Ovary (tissue), 10 donors: ENCODE data around the gene NCBP2. TPM values are rescaled to one million over a fixed set of nuclear protein-coding genes. Genes with fewer than 3 reads are reported as not detected.

ENCODE experiments used
- DNase-seq, 5 donors: peaks; one replicate each; pipeline ENCODE4 v3.0.0-alpha.2; 2019 to 2020
- H3K27ac ChIP-seq, 2 donors: fragments of 200-600 bp; one replicate each; pipeline versions ENCODE4 v1.5.1 to v1.8.0; 2019 to 2022
- H3K27me3 ChIP-seq: fragments of 200-600 bp; one replicate; pipeline ENCODE4 v1.8.0; 2022
- H3K36me3 ChIP-seq: fragments of 200-600 bp; sonication (generic); one replicate; pipeline ENCODE4 v1.5.1; 2019
- H3K4me1 ChIP-seq: one replicate; pipeline ENCODE4 v1.8.1; 2013; ENCODE audit warnings: mild to moderate bottlenecking, moderate library complexity; ENCODE audit not compliant: insufficient read depth
- H3K4me3 ChIP-seq: fragments of 200-600 bp; sonication (generic); one replicate; pipeline ENCODE4 v1.5.1; 2017
- H3K9me3 ChIP-seq, 2 donors: fragments of 200-600 bp in 1 of 2; sonication (generic) in 1 of 2; one replicate each; pipeline versions ENCODE4 v1.5.1 to v1.8.1; 2013 to 2019; ENCODE audit warnings: mild to moderate bottlenecking in 1 of 2, moderate library complexity in 1 of 2
- CTCF ChIP-seq, 3 donors: fragments of 450-650 bp in 2 of 3; fragments of 200-600 bp in 1 of 3; IDR thresholded peaks; one replicate each; pipeline versions ENCODE4 v1.5.1 to v1.8.0; 2016 to 2022; ENCODE audit warnings: antibody characterized with exemption in 3 of 3, mild to moderate bottlenecking in 1 of 3
- EP300 ChIP-seq: sonication (generic); formaldehyde crosslinking; IDR thresholded peaks from one replicate; pipeline ENCODE4 v1.6.1; 2017; ENCODE audit warnings: antibody characterized with exemption
- POLR2A ChIP-seq: fragments of 450-650 bp; IDR thresholded peaks from one replicate; pipeline ENCODE4 v1.6.1; 2017; ENCODE audit warnings: antibody characterized with exemption, mild to moderate bottlenecking, moderate library complexity
- WGBS, 3 donors: extraction: QIAGEN DNeasy Blood & Tissue Kit in 1 of 3; methylation state at CpG; one replicate each; pipeline versions ENCODE4 v1.1.5 to v1.1.7; 2013 to 2017; 5-methylcytosine and 5-hydroxymethylcytosine counted together
- intact Hi-C, 4 donors: fragments of 100-400 bp; cut with DNase I; formaldehyde crosslinking; loops; one replicate each; pipeline versions ENCODE4 v1.11.0 to v1.15.1; 2022 to 2023
- long read RNA-seq, 3 donors: library from polyadenylated mRNA in 2 of 3; unstranded in 2 of 3; transcript quantifications; one replicate each; pipeline ENCODE4 v2.0.0 and lab custom pipeline, GENCODE V29; 2021 to 2026
- polyA plus RNA-seq, 2 donors: library from polyadenylated mRNA; stranded (reverse); fragments of 200-250 nt in 1 of 2; fragments of 350-450 nt in 1 of 2; fragmentation: Illumina TruSeq in 1 of 2; extraction: RNeasy Lipid Tissue Mini Kit (QIAGEN cat#74804) in 1 of 2; gene quantifications; one replicate each; pipeline ENCODE4 v1.2.3, GENCODE V29; 2013 to 2014
- total RNA-seq, 7 donors: library from RNA; depleted of rRNA in 2 of 7; stranded (reverse); fragments of >200 nt in 2 of 7; fragmentation: NEBNext Ultra II Directional in 3 of 7; extraction: Animal tissue kit (Norgen Biotek cat#: 25700) in 3 of 7; gene quantifications; one replicate each; pipeline versions ENCODE4 v1.1.0 to v1.2.4, GENCODE V29; 2016 to 2023
- donor health status: DM: no; HTN: no; CAD: no; lungs with moderate emphysema.
- donor health status: DM: no; HTN: no; CAD: no.
- donor health status: Bipolar disorder and iron deficiency.
- donor health status: DM: yes; HTN: yes; CAD: no.
- donor health status: DM: no; HTN: no; CAD: no.
- donor health status: DM: yes; HTN: yes; CAD: no.

NCBP2 gene
- total RNA-seq (10 to 100 TPM; 17.4 to 64.7 (median 45.8) TPM), polyA plus RNA-seq (10 to 100 TPM; 41.6 to 53.7 TPM)
- long read RNA-seq, donor 1, transcript NCBP2-207 (4 exons, 1,133 nt), result minor isoform, 19 of 315 reads
- long read RNA-seq, donor 1, transcript NCBP2-201 (4 exons, 2,169 nt), result major isoform, 242 of 315 reads
- long read RNA-seq, donor 1, transcript NCBP2-205 (4 exons, 2,220 nt), result minor isoform, 31 of 315 reads
- long read RNA-seq, donor 1, partial matches to known transcripts, result 9 of 315 reads
- long read RNA-seq, donor 1, other reads (novel, unspliced or antisense), result 5 of 315 reads
- long read RNA-seq, donor 2, full-length matches to known transcripts, result 47 of 47 reads
- long read RNA-seq, donor 2, partial matches to known transcripts, result 0 of 47 reads
- long read RNA-seq, donor 2, other reads (novel, unspliced or antisense), result 0 of 47 reads
- long read RNA-seq, donor 3, full-length matches to known transcripts, result 105 of 109 reads
- long read RNA-seq, donor 3, partial matches to known transcripts, result 0 of 109 reads
- long read RNA-seq, donor 3, other reads (novel, unspliced or antisense), result 4 of 109 reads

GRCh38 chr3:196942226-196942914, at the start of gene NCBP2:
NCBP2 (minus strand) TSS chr3:196942528; CDS start chr3:196942503, 25 bp downstream.
- WGBS, 3 donors, result 0 to 1% (median 0%) methylated on average over 47 to 77 of the region's 77 CpGs
- no peaks in the 10 kb centered on the region for H3K9me3 ChIP-seq
- DNase-seq, result peak; percentile 98 to 99 (median 99)
- H3K36me3 ChIP-seq, result no peaks in the 10 kb centered on the region
- peak; percentile 61 for TF ChIP-seq POLR2A
- no peak for TF ChIP-seq EP300
- peak; percentile 39 to 73 (median 60) for TF ChIP-seq CTCF (IDR thresholded peaks at IDR 0.05)
- H3K27ac ChIP-seq, result peak within 1 kb of the TSS; percentile 42 to 82
- no peaks in the 10 kb centered on the region for H3K27me3 ChIP-seq
- peak within 1 kb of the TSS; percentile 99 for H3K4me3 ChIP-seq
- H3K4me1 ChIP-seq, result peaks cover 11% of the 10 kb centered on the region
- intact Hi-C loops, result loop anchor here in 1 of 4 donors (5.0 kb wide), 1 partner anchor 75 kb away; the partner anchor contains the start of gene SENP5

- no peak overlapping the region for H3K4me3 ChIP-seq
- no peak overlapping the region for H3K27ac ChIP-seq
- H3K9me3 ChIP-seq, result no peaks in the 10 kb centered on the region
- no peaks in the 10 kb centered on the region for H3K36me3 ChIP-seq
- H3K27me3 ChIP-seq, result no peaks in the 10 kb centered on the region
- H3K4me1 ChIP-seq, result no peaks in the 10 kb centered on the region
- intact Hi-C loops, result loop anchor here in 2 of 4 donors (10.0 kb wide), 2 partner anchors 193 to 513 kb away; no protein-coding TSS in a partner anchor
- DNase-seq, result peak in 1 of 5 donors; percentile 17
- TF ChIP-seq POLR2A, result no peak
- no peak for TF ChIP-seq CTCF (IDR thresholded peaks at IDR 0.05)
- no peak for TF ChIP-seq EP300
- WGBS, 3 donors, result 83 to 87% (median 84%) methylated on average over 28 of the region's 28 CpGs
Measured at GRCh38 chr3:196991581-196992460, 49.5 kb upstream of the NCBP2 start.

- no peaks in the 10 kb centered on the region for H3K27me3 ChIP-seq
- no peak overlapping the region for H3K4me3 ChIP-seq
- H3K36me3 ChIP-seq, result no peaks in the 10 kb centered on the region
- intact Hi-C loops, result loop anchor here in 2 of 4 donors (10.0 kb wide), 2 partner anchors 194 to 514 kb away; no protein-coding TSS in a partner anchor
- 89 to 92% (median 89%) methylated on average over 10 of the region's 10 CpGs for WGBS, 3 donors
- H3K4me1 ChIP-seq, result no peaks in the 10 kb centered on the region
- no peak overlapping the region for H3K27ac ChIP-seq
- H3K9me3 ChIP-seq, result no peaks in the 10 kb centered on the region
- peak in 1 of 5 donors; percentile 17 for DNase-seq
- TF ChIP-seq CTCF (IDR thresholded peaks at IDR 0.05) (no peak), POLR2A (no peak), EP300 (no peak)
Measured at GRCh38 chr3:196990601-196991007, 48.3 kb upstream of the NCBP2 start.
